A549 (cell line): ENCODE results near the gene RHOXF2. TPM values are rescaled to one million over a fixed set of nuclear protein-coding genes. Genes with fewer than 3 reads are reported as not detected.
A peak's percentile ranks its signal among the peaks of the same experiment; 100 is the strongest.
"Not testable (repeated sequence)": the region's sequence is repeated elsewhere in the genome, so short reads cannot be mapped to it uniquely, and the experiment has no call there.

Experiments used
- ATAC-seq, 2 experiments: fragments of 200-7000 bp in 1 of 2; fragments of >200 bp in 1 of 2; cut with Nextera tagmentation in 1 of 2; cut with Tn5 transposase in 1 of 2; 3 replicates each; pipeline versions ENCODE4 v1.8.0 to v1.9.1; 2018 to 2020; ENCODE audit warnings: mild to moderate bottlenecking in 1 of 2, moderate library complexity in 1 of 2
- CTCF ChIA-PET: fragments of 300-600 bp; sonication (Branson Sonifier 250); formaldehyde crosslinking; extraction: SDS; loops from one replicate; lab custom pipeline; 2021; ENCODE audit warnings: antibody characterized with exemption, inconsistent platforms; lab: Yijun Ruan, JAX
- POLR2A ChIA-PET: fragments of 350-600 bp; formaldehyde crosslinking; extraction: SDS; loops from one replicate; lab custom pipeline; 2021; ENCODE audit warnings: antibody characterized with exemption, inconsistent platforms; lab: Yijun Ruan, JAX
- DNase-seq, 2 experiments: peaks; one replicate each; pipeline versions ENCODE4 v3.0.0 to v3.0.0-alpha.2; 2011 to 2016; ENCODE audit warnings: low read depth in 1 of 2, low spot score in 1 of 2
- FAIRE-seq: peaks from 2 replicates; lab custom pipeline; 2011; peaks lifted over from hg19 to GRCh38; lab: Jason Lieb, UNC
- H3K27ac ChIP-seq, 2 experiments: fragments of >200 bp; sonication (Bioruptor Twin); formaldehyde crosslinking; 3 replicates each; pipeline ENCODE4 v1.5.1; 2016 to 2017
- H3K4me1 ChIP-seq: fragments of >200 bp; sonication (Bioruptor Twin); formaldehyde crosslinking; 3 replicates; pipeline ENCODE4 v1.6.1; 2016
- H3K4me2 ChIP-seq: fragments of >200 bp; sonication (Bioruptor Twin); formaldehyde crosslinking; 3 replicates; pipeline ENCODE4 v1.6.1; 2016
- H3K4me3 ChIP-seq: fragments of >200 bp; sonication (Bioruptor Twin); formaldehyde crosslinking; 3 replicates; pipeline ENCODE4 v1.5.1; 2016
- H3K9me3 ChIP-seq: fragments of >200 bp; sonication (Bioruptor Twin); formaldehyde crosslinking; 3 replicates; pipeline ENCODE4 v1.6.1; 2016
- CHD2 ChIP-seq: fragments of 150-350 bp; IDR thresholded peaks from 2 replicates; pipeline ENCODE4 v1.6.1; 2014; ENCODE audit warnings: low read length; ENCODE audit not compliant: partially characterized antibody
- EHF ChIP-seq: fragments of 250-450 bp; sonication (Bioruptor Pico); IDR thresholded peaks from 2 replicates; pipeline ENCODE4 v1.5.0; 2020; ENCODE audit warnings: mild to moderate bottlenecking
- EHMT2 ChIP-seq: fragments of 200-600 bp; sonication (generic); IDR thresholded peaks from 2 replicates; pipeline ENCODE4 v1.6.1; 2016; ENCODE audit warnings: antibody characterized with exemption, low read depth, mild to moderate bottlenecking, moderate library complexity
- FOSB ChIP-seq: fragments of 250-450 bp; sonication (Bioruptor Pico); IDR thresholded peaks from 2 replicates; pipeline ENCODE4 v1.5.0; 2020; ENCODE audit warnings: mild to moderate bottlenecking, moderate library complexity
- JUNB ChIP-seq: fragments of >200 bp; sonication (Bioruptor Twin); formaldehyde crosslinking; IDR thresholded peaks from 2 replicates; pipeline ENCODE4 v1.6.1; 2016
- MYC ChIP-seq: IDR thresholded peaks from 2 replicates; pipeline ENCODE4 v1.6.1; 2012; ENCODE audit warnings: mild to moderate bottlenecking, inconsistent platforms, low read length, improper control_type of control experiment, borderline replicate concordance
- RAD21 ChIP-seq, 2 experiments: fragments of >200 bp in 1 of 2; sonication (Bioruptor Twin) in 1 of 2; formaldehyde crosslinking in 1 of 2; IDR thresholded peaks in 1 of 2; conservative IDR thresholded peaks in 1 of 2; 2 replicates in 1 of 2; 3 replicates in 1 of 2; pipeline ENCODE4 v1.6.1; 2012 to 2018; ENCODE audit warnings: inconsistent platforms in 1 of 2
- RCOR1 ChIP-seq: fragments of 150-350 bp; IDR thresholded peaks from 2 replicates; pipeline ENCODE4 v1.6.1; 2014; ENCODE audit warnings: antibody characterized with exemption, low read length, low read depth
- RFX5 ChIP-seq: fragments of 450-650 bp; IDR thresholded peaks from 2 replicates; pipeline ENCODE4 v1.7.1; 2014; ENCODE audit warnings: antibody characterized with exemption, mild to moderate bottlenecking, moderate library complexity
- RNF2 ChIP-seq: fragments of 200-600 bp; sonication (generic); IDR thresholded peaks from 2 replicates; pipeline ENCODE4 v1.6.1; 2016; ENCODE audit warnings: low read depth, mild to moderate bottlenecking, antibody characterized with exemption, moderate library complexity, borderline replicate concordance
- ZC3H11A ChIP-seq: fragments of 450-650 bp; IDR thresholded peaks from 2 replicates; pipeline ENCODE4 v1.6.1; 2014; ENCODE audit warnings: antibody characterized with exemption, mild to moderate bottlenecking
- whole genome bisulfite sequencing: methylation state at CpG from one replicate; pipeline ENCODE4 v1.1.6; 2017; ENCODE audit errors: missing lambda C conversion rate; 5-methylcytosine and 5-hydroxymethylcytosine counted together
- polyA minus RNA-seq: library from RNA; depleted of rRNA, polyadenylated mRNA; stranded (reverse); fragments of >200 nt; gene quantifications from 2 replicates; pipeline ENCODE4 v1.2.3, GENCODE V29; 2011; rRNA and poly(A)+ RNA removed
- polyA plus RNA-seq, 4 experiments: library from polyadenylated mRNA; depleted of rRNA in 3 of 4; stranded (reverse); fragments of >200 nt; fragmentation: RNase III in 1 of 4; extraction: RNeasy Plus Mini Kit Qiagen cat#74134 plus additional on column Dnase treatment in 1 of 4; gene quantifications; 2 replicates in 3 of 4; 3 replicates in 1 of 4; pipeline ENCODE4 v1.2.3, GENCODE V29; 2011 to 2017
- TF ChIP-seq, protein P1 (sequence below): fragments of 150-350 bp; IDR thresholded peaks from 2 replicates; pipeline ENCODE4 v1.6.1; 2014; ENCODE audit warnings: low read depth, mild to moderate bottlenecking, low read length
- TF ChIP-seq, protein P2 (sequence below): IDR thresholded peaks from 2 replicates; pipeline ENCODE4 v1.6.1; 2012

RHOXF2 gene, protein sequence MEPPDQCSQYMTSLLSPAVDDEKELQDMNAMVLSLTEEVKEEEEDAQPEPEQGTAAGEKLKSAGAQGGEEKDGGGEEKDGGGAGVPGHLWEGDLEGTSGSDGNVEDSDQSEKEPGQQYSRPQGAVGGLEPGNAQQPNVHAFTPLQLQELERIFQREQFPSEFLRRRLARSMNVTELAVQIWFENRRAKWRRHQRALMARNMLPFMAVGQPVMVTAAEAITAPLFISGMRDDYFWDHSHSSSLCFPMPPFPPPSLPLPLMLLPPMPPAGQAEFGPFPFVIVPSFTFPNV
- polyA plus RNA-seq (2011; rRNA removed), result not detected in 2 replicates
- not detected in 2 replicates for polyA plus RNA-seq (2012; cell fraction: cytosol; rRNA removed)
- polyA plus RNA-seq (2012; cell fraction: nucleus; rRNA removed), result not detected in 2 replicates
- polyA plus RNA-seq (2017; fragmentation: RNase III; extraction: RNeasy Plus Mini Kit Qiagen cat#74134 plus additional on column Dnase treatment), result not detected in 3 replicates
- polyA minus RNA-seq, result not detected in 2 replicates

DNA sequence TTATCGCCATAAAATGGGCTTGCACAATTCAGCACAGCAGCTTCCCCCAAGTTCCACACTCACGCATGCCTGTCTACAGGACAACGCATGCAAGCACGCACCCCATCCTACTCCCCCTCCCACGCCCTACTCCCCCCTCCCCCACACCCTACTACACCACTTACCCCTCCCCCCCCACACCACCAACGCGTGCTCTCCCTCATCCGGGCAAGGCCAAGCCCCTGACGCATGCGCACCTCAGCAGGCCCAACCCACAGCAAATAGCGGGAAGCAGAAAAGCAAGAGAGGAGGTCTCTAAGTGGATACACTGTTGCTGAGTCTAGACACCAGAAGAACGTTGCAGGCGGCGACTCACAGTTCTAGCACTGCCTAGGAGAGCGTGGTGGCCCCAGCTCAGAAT lies at the start of gene RHOXF2:
Gene RHOXF2, plus strand, starts transcription at position 301 of the 400 bp plus-strand sequence. CDS start 138 bp downstream, outside the sequence.
- DNase-seq, result not testable (repeated sequence)

DNA sequence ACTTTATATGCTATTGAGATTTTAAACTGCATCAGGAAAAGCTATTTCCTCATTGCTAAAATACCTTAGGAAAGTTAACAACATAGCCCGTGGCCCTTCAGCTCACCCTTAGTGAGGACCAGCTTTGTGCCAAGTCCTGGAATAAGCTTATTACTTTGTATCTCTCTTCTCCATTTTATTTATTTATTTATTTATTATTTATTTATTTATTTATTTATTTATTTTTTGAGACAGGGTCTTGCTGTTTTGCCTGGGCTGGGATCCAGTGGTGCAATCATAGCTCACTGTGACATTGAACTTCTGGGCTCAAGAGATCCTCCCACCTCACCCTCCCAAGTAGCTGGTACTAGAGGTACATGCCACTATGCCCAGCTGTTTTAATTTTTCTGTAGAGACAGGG lies 49.0 kb upstream of the RHOXF2 start:
- Histone ChIP-seq H3K4me1 (no peaks in the 10 kb centered on the region), H3K4me3 (no peak overlapping the region), H3K4me2 (no peak overlapping the region), H3K27ac (no peak overlapping the region), H3K9me3 (no peaks in the 10 kb centered on the region)
- FAIRE-seq (no peak), ATAC-seq (no peak), DNase-seq (no peak)
- 83% methylated on average over 1 of the region's 1 CpG for WGBS
- POLR2A ChIA-PET, result no interaction called here
- TF ChIP-seq CHD2 (no peak), ZC3H11A (peak; percentile 48), JUNB (no peak)
- CTCF ChIA-PET, result no interaction called here

More for the DNA sequence above, at the start of gene RHOXF2:
- CTCF ChIA-PET, POLR2A ChIA-PET, H3K4me2 ChIP-seq, ATAC-seq, H3K9me3 ChIP-seq, H3K27ac ChIP-seq, H3K4me1 ChIP-seq, FAIRE-seq, H3K4me3 ChIP-seq: not testable (repeated sequence)
- no CpG with 5 or more reads among the region's 15 CpGs for WGBS

DNA sequence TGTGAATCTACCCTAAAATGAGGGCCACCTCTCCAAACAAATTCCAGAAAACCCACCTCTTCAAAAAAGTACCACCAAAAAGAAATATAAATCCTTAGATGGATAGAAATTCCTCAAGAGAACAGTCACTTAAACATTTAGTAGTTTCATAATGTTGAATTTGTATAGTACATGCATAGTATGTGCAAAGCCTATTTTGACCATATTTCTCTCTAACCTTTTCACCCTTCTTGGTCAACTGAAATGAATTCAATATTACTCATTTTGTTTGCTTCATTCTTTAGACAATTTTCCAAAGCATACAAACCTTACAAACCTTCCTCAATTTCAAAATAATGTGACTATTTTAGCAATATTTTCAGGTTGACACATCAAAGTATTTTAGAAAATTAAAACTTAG lies 46.8 kb upstream of the RHOXF2 start:
- H3K4me1 ChIP-seq, result no peaks in the 10 kb centered on the region
- DNase-seq (no peak), FAIRE-seq (no peak), ATAC-seq (no peak)
- H3K4me2 ChIP-seq, result no peak overlapping the region
- CTCF ChIA-PET, result no interaction called here
- no peaks in the 10 kb centered on the region for H3K9me3 ChIP-seq
- H3K27ac ChIP-seq, result no peak overlapping the region
- TF ChIP-seq, protein P1, sequence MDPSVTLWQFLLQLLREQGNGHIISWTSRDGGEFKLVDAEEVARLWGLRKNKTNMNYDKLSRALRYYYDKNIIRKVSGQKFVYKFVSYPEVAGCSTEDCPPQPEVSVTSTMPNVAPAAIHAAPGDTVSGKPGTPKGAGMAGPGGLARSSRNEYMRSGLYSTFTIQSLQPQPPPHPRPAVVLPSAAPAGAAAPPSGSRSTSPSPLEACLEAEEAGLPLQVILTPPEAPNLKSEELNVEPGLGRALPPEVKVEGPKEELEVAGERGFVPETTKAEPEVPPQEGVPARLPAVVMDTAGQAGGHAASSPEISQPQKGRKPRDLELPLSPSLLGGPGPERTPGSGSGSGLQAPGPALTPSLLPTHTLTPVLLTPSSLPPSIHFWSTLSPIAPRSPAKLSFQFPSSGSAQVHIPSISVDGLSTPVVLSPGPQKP, result no peak
- no peak for TF ChIP-seq FOSB (CRISPR knock-in tag)
- TF ChIP-seq EHMT2, result no peak
- no peak for TF ChIP-seq RAD21 (conservative IDR thresholded peaks at IDR 0.05 in 1 of 2, IDR thresholded peaks at IDR 0.05 in 1 of 2)
- no peak overlapping the region for H3K4me3 ChIP-seq
- POLR2A ChIA-PET, result no interaction called here

DNA sequence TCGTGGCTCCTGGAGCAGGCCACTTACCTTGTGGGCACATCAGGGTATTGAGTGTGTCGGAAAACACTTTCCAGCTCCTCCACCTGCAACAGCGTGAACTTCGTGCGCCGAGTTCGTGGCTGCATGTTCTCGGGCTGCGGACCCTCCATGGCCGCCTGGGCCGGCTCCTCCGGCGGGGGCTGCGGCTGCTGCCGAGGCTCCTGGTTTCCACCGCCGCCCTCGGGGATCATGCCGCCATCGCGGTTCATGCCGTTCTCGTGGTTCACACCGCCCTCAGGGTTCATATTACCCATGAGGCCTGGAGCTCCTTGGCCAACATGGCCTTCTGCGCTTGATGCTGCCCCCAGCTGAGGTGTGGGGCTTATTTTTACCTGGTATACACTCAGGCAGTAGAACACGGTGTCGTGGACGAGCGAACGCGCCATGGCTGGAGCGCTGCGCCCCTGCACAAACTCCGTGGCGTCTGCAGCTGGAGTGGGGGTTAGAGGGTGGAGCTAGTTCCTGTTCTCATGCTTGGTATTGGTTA lies 42.9 kb upstream of the RHOXF2 start, which contains the start of gene RHOXF1:
Gene RHOXF1, minus strand, starts transcription at position 476 of the 526 bp plus-strand sequence. Its CDS starts 51 bp downstream, at position 425.
- Histone ChIP-seq H3K4me1 (no peaks in the 10 kb centered on the region), H3K9me3 (no peaks in the 10 kb centered on the region), H3K27ac (no peak within 1 kb of the TSS), H3K4me3 (no peak within 1 kb of the TSS), H3K4me2 (no peak within 1 kb of the TSS)
- 86% methylated on average over 27 of the region's 35 CpGs for WGBS
- CTCF ChIA-PET, result no interaction called here
- DNase-seq (no peak), ATAC-seq (no peak), FAIRE-seq (no peak)
- POLR2A ChIA-PET, result no interaction called here
- no peak for TF ChIP-seq MYC
- no peak for TF ChIP-seq RNF2
- TF ChIP-seq, protein P2, sequence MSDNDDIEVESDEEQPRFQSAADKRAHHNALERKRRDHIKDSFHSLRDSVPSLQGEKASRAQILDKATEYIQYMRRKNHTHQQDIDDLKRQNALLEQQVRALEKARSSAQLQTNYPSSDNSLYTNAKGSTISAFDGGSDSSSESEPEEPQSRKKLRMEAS, result no peak
- TF ChIP-seq RCOR1, result no peak

DNA sequence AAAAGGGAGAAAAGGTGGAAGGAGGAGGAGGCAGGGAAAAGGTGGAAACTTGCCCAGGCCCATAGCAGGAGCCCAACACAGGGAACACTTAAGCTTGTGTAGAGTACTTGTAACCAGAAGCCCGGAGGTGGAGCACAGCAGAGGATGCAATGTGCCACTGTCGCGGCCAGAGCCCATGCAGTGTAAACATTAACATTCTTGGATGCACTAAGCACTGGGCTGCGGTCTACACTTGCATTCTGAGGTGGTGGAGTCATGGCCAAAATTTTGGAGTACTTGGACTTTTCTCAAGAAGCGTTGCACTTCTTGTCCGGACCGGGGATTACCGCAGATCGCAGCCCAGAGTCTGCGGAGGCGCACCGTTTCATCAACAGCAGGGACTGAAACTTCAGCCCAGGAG lies 38.2 kb upstream of the RHOXF2 start:
- 67% methylated on average over 12 of the region's 12 CpGs for WGBS
- ChIA-PET CTCF (no interaction called here), POLR2A (no interaction called here)
- no peak overlapping the region for H3K27ac ChIP-seq
- ATAC-seq (no peak), DNase-seq (no peak), FAIRE-seq (no peak)
- H3K4me3 ChIP-seq, result no peak overlapping the region
- no peaks in the 10 kb centered on the region for H3K9me3 ChIP-seq
- TF ChIP-seq RFX5, result no peak
- TF ChIP-seq EHF (CRISPR knock-in tag), result no peak
- TF ChIP-seq, all 56 proteins: peak for 0
- H3K4me1 ChIP-seq, result no peaks in the 10 kb centered on the region
- no peak overlapping the region for H3K4me2 ChIP-seq
